Activated CD8-positive, alpha-beta memory T cell treated with anti-CD3 and anti-CD28 coated beads for 36 hours (primary cell): ENCODE results near the gene ASB8. TPM values are rescaled to one million over a fixed set of nuclear protein-coding genes. Genes with fewer than 3 reads are reported as not detected.

Source experiments
- CTCF ChIA-PET: fragments of 350-600 bp; sonication (Branson Sonifier 250); formaldehyde crosslinking; loops from one replicate; lab custom pipeline; 2021; ENCODE audit warnings: antibody characterized with exemption; lab: Charles Lee
- POLR2A ChIA-PET: fragments of 350-600 bp; sonication (Branson Sonifier 250); formaldehyde crosslinking; loops from one replicate; lab custom pipeline; 2021; ENCODE audit warnings: antibody characterized with exemption; lab: Charles Lee
- total RNA-seq, 2 experiments: library from RNA; stranded (reverse); gene quantifications; one replicate each; pipeline ENCODE4 v1.2.3, GENCODE V29; 2021

Gene ASB8
- total RNA-seq, 2 experiments from 2014 or later = 29.4 to 33.0 TPM

DNA sequence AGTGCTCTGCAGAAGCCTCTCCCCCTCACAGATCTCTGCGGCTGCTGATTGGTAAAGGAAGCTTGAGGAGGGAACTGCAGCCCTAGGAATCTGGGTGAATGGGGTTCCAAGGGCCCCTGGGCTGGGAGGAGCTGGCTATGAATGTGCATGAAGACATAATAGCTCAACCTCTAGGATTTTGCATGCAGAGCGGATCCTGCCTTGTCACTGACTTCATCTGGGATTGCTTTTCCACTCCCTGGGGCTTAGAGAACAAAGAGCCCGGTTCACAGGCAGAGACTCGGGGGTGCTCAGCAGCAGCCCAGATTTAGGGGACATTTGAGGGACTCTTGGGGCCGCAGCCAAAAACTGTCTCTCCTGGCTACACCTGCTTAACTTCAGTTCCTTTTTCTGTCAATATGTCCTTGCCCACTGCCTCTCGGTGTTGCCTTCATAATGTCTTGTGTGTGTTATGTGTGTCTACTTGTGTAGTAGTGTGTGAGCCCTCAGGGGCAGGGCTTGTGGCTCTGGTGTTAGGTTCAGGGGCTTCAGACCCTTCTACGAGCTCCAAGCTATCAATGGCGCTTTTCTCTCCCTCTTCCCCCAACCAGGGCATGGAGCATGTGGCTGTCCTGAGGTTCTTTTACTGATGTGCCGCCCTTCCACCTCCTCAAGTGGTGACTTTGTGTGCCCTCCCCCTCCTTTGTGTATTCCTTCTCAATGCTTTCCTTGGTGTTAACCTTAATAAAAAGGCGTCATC is 28.0 kb upstream of the ASB8 start:
- ChIA-PET POLR2A (interaction anchor here (1.0 kb wide), 1 partner anchor 28 kb away, joined by 3 read pairs; the partner anchor contains the start of gene ASB8), CTCF (interaction anchor here (0.6 kb wide), 1 partner anchor 471 kb away, joined by 3 read pairs; no protein-coding TSS in a partner anchor)

DNA sequence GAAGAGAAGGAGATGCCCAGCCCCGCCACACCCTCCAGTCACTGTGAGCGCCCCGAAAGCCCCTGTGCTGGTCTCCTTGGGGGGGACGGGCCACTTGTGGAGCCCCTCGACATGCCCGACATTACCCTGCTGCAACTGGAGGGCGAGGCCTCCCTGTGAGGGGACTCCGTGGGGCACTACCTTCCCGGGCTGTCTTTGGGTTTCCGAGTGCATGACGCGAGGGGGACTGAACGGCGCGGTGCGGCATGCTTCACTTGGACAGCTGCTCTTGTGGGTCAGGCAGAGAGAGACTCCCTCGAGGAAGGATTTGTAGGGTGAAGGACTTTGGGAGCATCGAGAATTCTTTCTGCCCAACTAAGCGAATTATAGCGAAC is 27.2 kb upstream of the ASB8 start:
- POLR2A ChIA-PET = interaction anchor here (1.0 kb wide), 1 partner anchor 27 kb away, joined by 3 read pairs; the partner anchor contains the start of gene ASB8
- CTCF ChIA-PET = interaction anchor here (0.5 to 0.7 kb wide), 3 partner anchors 10 to 499 kb away, joined by 3 read pairs; no protein-coding TSS in a partner anchor

DNA sequence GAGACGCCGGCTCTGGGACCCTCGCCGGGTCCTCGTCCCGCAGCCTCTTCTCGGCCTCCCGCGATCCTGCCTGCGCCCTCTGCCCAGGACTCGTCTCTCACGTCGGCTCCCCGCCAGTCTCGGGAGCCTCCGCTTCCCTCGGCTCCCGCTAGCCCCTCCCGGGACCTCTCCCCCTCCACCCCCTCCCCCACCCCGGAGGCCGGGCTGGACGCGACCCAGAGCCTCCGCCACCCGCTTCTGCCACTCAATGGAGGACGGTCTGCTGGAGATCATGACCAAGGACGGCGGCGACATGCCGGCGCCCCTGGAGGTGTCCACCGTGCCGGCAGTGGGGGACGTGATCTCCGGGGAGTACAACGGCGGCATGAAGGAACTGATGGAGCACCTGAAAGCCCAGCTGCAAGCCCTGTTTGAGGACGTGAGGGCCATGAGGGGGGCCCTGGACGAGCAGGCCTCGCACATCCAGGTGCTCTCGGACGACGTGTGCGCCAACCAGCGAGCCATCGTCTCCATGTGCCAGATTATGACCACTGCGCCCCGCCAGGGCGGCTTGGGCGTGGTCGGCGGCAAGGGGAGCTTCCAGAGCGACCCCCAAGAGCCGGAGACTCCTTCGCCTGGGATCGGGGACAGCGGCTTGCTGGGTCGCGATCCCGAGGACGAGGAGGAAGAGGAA is 26.7 kb upstream of the ASB8 start:
- ChIA-PET POLR2A (interaction anchor here (1.0 to 1.4 kb wide), 2 partner anchors 27 kb away, joined by 3 read pairs; partner anchors contain the start of gene ASB8), CTCF (interaction anchor here (0.5 to 1.4 kb wide), 5 partner anchors 10 to 499 kb away, joined by 3 read pairs; partner anchors contain the start of gene ASB8)

DNA sequence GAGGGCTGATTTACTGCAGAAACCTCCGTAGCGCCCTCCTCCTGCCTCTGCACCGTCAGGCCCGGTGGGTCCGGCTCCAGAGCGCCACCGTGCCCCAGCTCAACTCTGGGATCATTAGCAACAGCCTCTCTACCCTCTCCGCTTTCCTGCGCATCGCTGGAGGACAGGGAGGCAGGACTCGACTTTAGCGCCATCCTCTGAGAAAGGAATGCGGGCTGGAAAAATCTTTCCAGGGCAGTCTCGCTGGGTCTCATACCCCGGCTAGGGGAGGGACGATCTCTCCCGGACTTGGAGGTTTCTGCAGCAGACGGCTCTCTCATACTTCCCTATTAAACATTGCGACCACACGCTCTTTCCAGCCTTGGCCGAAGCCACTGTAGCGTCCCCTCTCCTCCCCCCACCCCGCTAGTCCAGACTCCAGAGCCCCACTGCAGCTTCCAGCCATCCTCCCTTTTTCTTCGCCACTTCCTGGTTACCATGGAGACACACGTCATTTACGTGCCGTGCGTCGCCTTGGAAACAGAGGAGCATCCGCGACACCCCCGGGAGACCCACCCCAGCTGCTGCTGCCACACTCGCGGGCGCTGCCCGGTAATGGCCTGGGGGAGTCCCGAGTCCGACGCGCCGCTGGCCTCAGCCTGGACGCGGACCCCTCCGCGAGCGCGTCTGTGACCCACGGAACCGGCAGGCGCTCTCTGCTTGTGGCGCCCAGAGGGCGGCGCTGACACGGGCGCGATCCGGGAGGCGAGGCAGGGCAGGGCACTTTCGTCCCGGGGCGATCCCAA is 26.0 kb upstream of the ASB8 start, which contains the start of gene CCDC184:
Gene CCDC184, plus strand, starts transcription at position 554 of the 785 bp plus-strand sequence. CDS start 479 bp downstream, outside the sequence.
- POLR2A ChIA-PET = interaction anchor here (1.0 to 1.4 kb wide), 2 partner anchors 15 to 26 kb away, joined by 3 to 7 read pairs; partner anchors contain the start of gene ASB8
- CTCF ChIA-PET = interaction anchor here (0.9 to 1.4 kb wide), 6 partner anchors 9 to 612 kb away, joined by 3 to 6 read pairs (median 4); partner anchors contain the start of gene ASB8

DNA sequence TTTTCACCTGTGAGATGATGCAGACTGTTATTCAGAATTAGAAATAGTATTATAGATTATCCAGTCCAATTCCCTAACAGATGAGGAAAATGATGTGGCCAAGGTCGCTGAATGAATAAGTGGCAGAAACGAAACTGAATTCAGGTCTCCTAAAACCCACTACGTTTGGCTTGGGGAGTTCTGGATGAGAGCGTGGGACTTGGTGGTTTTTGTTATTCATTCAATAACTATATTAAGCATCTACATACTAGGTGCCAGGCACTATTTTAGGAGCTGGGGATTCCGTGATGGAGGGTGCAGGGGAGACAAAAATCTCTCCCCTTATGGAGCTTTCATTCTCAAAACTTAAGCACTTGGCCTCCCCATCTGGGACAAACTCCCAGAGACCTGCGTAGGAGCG is 25.3 kb upstream of the ASB8 start:
- ChIA-PET CTCF (interaction anchor here (0.9 to 1.4 kb wide), 6 partner anchors 9 to 613 kb away, joined by 3 to 6 read pairs (median 4); partner anchors contain the start of gene ASB8), POLR2A (interaction anchor here (1.0 to 1.4 kb wide), 2 partner anchors 15 to 25 kb away, joined by 3 to 7 read pairs; partner anchors contain the start of gene ASB8)

DNA sequence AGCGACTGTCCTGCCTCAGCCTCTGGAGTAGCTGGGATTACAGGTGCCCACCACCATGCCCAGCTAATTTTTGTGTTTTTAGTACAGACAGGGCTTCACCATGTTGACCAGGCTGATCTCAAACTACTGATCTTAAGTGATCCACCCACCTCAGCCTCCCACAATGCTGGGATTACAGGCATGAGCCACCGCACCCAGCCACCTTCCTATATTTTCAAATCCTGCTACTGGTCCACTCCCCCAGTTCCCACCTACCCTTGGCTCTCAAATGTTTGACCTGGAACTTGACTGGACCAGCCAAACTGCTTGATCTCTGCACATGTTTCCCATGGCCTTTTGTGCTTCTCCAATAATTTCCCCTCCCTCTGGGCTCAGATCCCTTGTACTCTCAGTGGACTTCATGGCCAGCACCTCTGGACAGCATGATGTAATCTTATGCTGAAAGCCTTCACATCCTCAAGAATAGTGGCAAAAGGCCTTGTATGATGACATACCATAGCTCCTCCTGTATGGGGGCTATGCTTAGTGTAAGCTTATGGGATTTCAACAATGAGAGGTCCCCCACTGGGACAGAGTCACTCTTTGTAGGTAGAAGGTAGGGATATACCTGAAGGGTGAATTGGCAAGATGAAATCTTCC is 23.7 kb upstream of the ASB8 start:
- ChIA-PET POLR2A (no interaction called here), CTCF (no interaction called here)

DNA sequence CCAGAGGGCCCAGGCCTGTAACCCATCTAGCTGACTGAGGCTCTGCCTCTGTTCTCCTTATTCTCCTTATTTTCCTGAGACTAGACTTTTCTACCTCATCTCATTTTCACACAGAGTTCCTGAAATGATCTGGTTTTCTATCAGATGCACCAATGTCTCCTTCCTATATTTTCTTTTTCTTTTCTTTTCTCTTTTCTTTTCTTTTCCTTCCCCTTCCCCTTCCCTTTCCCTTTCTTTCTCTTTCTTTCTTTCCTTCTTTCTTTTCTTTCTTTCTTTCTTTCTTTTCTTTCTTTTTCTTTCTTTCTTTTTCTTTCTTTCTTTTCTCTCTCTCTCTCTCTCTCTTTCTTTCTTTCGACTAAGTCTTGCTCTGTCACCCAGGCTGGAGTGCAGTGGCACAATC is 23.1 kb upstream of the ASB8 start:
- POLR2A ChIA-PET = no interaction called here
- CTCF ChIA-PET = no interaction called here

DNA sequence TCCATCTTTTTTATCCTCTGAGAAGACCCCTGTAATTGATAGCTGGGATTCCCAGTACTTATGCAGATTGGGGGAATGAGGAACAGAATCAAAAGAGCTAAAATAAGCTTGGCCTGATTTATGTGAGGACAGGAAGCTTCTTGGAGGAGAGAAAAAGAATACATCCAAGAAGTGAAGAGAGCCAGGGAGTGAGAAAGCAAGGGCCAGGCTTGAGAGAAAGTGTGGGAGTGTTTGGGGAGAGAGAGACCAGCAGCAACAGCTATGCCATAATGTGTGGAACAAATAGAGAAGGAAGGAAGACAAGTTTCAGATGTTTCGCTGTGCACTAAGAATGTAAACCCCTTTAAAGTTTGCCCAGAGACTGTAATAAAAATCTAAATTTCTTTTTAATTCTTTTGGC is 22.2 kb upstream of the ASB8 start:
- ChIA-PET POLR2A (no interaction called here), CTCF (interaction anchor here (0.8 to 1.1 kb wide), 2 partner anchors 10 to 11 kb away, joined by 3 to 4 read pairs; no protein-coding TSS in a partner anchor)

DNA sequence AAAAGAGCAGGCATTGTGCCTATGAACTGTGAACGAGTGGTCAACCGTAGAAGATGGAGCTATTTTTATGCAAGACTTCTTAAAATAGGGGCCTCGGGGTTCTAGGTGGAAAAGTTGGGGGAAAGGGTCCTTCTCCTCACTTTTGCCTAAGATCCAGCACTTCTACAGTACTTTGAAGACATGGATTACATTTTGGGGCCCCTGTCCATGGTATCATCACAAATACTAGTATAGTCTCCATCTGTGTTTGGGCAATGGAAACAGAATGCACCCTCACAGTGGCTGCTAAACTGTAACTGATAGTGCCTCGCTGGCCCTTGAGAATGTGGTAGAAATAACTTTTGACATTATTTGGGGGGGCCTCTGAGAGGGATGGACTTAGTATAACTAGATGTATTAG is 20.7 kb upstream of the ASB8 start:
- POLR2A ChIA-PET = no interaction called here
- CTCF ChIA-PET = interaction anchor here (1.1 kb wide), 1 partner anchor 11 kb away, joined by 4 read pairs; no protein-coding TSS in a partner anchor

DNA sequence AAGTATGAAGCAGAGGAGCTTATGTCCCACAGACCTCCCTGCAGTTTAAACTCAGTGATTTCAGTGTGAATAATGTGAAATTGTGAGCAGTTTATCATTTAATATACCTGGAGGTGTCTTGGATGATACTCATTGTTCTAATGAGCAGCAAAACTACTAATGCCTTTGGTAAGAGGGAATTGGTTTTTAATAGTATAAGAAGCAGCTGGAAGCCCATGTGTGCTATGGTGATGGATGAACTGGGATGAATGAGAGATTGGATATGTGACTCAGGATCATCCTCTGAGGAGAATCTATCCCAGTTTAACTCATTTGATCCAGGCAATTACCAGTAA is 19.1 kb upstream of the ASB8 start:
- CTCF ChIA-PET = interaction anchor here (1.2 kb wide), 1 partner anchor 10 kb away, joined by 3 read pairs; no protein-coding TSS in a partner anchor
- POLR2A ChIA-PET = interaction anchor here (0.9 kb wide), 1 partner anchor 301 kb away, joined by 5 read pairs; no protein-coding TSS in a partner anchor

DNA sequence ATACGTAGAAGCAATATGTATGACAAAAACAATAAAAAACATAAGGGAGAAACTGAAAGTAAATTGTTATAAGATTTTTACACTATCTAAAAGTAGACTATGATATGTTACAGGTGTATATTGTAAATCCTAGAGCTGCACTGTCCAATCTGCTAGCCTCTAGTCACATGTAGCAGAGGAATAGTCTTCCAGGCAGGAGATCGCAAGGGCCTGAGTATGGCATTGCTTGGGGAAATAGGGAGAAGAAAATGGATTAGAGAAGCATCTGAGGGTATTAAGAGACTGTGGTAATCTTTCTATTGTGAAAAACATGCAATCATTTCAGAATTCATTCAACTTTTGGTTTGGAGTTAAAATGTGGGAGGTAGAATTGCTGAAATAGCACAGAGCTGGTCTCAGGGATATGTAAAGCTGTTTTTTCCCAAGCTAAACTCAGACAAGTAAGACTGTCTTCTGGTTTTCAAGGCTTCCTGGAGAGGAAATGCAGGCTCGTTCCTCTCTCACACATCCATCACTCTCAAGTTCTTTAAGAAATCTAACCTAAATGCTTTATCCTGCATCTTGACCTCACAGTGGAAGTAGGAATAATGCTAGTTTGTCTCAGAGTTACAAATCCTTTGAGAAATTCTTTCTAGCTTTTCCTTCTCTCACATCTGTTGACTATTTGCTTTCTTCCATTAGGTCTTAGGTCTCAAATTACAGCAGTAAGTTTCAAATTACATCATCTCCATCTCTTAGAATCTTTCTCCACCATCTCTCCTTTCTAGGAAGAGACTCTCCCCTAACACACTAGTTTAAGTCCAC is 18.5 kb upstream of the ASB8 start:
- ChIA-PET CTCF (interaction anchor here (1.2 kb wide), 1 partner anchor 11 kb away, joined by 3 read pairs; no protein-coding TSS in a partner anchor), POLR2A (no interaction called here)

DNA sequence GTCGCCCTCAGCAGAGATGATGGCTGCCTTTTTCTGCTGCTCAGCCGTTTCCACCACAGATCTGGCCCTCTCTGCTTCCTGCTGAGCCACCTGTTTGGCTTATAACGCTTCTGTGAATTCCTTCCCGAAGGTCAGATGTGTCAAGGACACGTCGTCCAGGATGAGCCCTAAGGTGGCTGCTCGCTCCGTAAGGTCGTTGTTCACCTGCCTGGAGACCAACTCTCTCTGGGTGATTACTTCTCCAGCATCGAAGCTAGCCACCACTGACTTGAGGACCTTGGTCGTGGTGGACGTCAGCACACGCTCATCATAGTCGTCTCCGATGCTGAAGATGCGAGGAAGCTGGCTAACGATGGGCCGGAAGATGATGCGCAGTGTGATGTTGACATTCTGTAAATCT is 11.7 kb upstream of the ASB8 start:
- CTCF ChIA-PET = no interaction called here
- POLR2A ChIA-PET = no interaction called here

DNA sequence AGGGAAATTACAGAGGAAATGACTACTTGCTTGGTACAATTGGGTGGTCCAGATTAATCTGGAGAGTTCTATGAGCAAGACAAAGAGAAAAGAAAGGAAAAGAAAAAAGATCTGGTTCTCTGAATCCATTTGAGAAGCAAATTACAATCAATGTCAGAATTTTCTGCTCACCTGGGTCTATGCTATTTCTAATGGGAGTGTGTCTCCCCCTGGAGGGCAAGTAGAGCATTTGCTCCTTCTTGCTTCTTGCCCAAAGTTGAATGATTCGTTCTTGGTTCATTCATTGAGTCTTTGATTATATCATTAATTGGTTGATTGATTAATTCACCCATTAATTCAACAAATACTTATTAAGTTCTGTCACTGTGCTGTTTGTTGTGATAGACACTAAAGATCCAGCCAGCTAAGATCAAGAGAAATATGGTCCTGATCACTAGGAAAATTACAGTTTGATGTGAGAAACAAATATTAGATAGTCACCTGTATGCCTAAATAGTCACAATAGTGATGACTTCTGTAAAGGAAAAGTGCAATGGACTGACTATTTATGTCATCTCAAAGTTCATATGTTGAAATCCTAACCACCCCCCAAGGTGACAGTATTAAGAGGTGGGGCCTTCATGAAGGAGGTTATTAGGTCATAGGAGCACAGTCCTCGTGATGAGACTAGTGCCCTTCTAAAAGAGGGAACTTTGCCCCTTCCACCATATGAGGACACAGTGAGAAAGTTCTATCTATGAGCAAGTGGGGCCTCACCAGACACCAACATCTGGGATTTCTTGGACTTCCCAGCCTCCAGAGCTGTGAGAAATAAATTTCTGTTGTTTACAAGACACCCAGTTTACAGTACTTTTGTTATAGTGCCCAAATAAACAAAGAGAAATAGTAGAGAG is 8.0 kb upstream of the ASB8 start:
- CTCF ChIA-PET = interaction anchor here (0.6 to 1.6 kb wide), 8 partner anchors 9 to 902 kb away, joined by 3 to 7 read pairs (median 3); no protein-coding TSS in a partner anchor

DNA sequence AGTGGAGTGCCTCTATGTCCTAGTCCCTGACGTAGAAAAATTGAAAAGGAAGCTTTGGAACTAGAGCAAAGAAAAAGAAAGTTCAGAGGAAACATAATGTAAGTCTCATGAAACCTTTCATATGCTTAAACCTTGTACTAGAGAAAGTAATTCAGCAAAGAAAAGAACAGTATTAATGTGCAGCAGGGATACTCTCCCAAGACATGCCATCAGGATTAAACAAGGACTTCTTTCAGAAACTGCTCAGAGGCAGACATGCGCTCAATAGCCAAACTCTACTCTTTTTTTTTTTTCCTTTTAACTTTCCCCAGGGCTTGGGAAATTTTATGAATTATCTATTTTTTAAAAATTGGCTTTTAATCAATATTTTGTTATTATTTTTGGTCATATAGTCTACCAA is 7.1 kb upstream of the ASB8 start:
- POLR2A ChIA-PET = interaction anchor here (0.5 kb wide), 1 partner anchor 12 kb away, joined by 6 read pairs; no protein-coding TSS in a partner anchor

More for the DNA sequence above, 8.0 kb upstream of the ASB8 start:
- POLR2A ChIA-PET = interaction anchor here (0.5 kb wide), 1 partner anchor 29 kb away, joined by 3 read pairs; no protein-coding TSS in a partner anchor

DNA sequence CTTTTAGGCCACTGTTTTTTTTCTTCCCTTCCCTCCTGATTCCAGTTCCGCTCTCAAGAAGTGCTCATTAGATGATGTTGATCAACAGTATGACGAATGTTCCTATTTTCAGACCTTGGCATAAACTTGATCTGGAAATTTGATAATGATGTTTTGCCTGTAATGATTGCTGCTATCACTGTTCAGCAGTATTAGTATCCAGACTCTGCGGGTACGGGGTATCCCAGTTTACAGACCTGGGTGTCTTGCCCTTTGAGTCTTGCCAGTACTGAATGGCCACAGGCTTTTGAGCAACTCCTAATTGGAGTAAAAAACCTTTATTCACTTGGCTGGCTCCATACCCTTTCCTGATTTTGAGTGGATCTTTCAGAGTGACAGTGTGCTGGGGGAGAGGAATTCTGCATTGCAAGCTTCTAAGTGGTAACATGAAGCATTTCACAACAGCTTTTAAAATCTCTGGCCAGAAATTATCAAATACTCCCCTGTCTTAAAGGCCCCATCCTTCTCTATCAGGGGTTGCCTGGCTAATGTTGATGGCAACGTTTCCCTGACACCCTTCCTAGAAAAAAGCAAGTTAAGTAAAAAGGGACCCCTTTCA is 5.9 kb upstream of the ASB8 start:
- ChIA-PET POLR2A (no interaction called here), CTCF (interaction anchor here (1.2 to 1.4 kb wide), 2 partner anchors 20 to 200 kb away, joined by 3 to 4 read pairs; partner anchors contain the start of genes CCDC184 and TMEM106C)

More for the DNA sequence above, 7.1 kb upstream of the ASB8 start:
- CTCF ChIA-PET = interaction anchor here (0.6 to 1.6 kb wide), 7 partner anchors 8 to 903 kb away, joined by 3 to 7 read pairs (median 3); partner anchors contain the start of gene TMEM106C
